ENCODE measurements around the gene DNHD1.

DNHD1 gene

DNA sequence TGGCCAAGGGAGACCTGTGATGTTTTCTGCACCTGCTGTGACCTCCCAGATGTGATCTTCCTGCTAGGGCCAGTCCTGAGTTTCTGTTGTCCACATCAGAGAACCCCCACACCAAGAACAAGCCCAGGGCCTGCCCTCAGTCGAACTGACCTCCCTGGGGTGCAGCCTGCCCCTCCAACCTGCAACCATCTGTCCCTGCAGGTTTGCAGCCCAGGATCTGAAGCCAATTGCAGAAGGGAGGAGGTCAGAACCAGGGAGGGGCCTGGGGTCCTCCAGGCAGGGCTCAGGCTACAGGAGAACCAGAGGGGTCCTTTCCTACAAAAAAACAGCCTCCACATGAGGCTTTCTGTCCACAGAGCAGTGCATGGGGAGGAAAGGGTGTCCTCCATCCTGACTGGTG lies 24.1 kb upstream of the DNHD1 start:
- H3K4me3 ChIP-seq (ENCODE audit: low read depth, low read length): peak overlapping the region; percentile 57; the same call in 1 of the 2 replicates
- no peak for DNase-seq (ENCODE audit: low read depth)
- TF ChIP-seq, protein P1, sequence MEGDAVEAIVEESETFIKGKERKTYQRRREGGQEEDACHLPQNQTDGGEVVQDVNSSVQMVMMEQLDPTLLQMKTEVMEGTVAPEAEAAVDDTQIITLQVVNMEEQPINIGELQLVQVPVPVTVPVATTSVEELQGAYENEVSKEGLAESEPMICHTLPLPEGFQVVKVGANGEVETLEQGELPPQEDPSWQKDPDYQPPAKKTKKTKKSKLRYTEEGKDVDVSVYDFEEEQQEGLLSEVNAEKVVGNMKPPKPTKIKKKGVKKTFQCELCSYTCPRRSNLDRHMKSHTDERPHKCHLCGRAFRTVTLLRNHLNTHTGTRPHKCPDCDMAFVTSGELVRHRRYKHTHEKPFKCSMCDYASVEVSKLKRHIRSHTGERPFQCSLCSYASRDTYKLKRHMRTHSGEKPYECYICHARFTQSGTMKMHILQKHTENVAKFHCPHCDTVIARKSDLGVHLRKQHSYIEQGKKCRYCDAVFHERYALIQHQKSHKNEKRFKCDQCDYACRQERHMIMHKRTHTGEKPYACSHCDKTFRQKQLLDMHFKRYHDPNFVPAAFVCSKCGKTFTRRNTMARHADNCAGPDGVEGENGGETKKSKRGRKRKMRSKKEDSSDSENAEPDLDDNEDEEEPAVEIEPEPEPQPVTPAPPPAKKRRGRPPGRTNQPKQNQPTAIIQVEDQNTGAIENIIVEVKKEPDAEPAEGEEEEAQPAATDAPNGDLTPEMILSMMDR (IDR thresholded peaks at IDR 0.05; ENCODE audit: low read depth, low read length, missing control alignments): no peak

DNA sequence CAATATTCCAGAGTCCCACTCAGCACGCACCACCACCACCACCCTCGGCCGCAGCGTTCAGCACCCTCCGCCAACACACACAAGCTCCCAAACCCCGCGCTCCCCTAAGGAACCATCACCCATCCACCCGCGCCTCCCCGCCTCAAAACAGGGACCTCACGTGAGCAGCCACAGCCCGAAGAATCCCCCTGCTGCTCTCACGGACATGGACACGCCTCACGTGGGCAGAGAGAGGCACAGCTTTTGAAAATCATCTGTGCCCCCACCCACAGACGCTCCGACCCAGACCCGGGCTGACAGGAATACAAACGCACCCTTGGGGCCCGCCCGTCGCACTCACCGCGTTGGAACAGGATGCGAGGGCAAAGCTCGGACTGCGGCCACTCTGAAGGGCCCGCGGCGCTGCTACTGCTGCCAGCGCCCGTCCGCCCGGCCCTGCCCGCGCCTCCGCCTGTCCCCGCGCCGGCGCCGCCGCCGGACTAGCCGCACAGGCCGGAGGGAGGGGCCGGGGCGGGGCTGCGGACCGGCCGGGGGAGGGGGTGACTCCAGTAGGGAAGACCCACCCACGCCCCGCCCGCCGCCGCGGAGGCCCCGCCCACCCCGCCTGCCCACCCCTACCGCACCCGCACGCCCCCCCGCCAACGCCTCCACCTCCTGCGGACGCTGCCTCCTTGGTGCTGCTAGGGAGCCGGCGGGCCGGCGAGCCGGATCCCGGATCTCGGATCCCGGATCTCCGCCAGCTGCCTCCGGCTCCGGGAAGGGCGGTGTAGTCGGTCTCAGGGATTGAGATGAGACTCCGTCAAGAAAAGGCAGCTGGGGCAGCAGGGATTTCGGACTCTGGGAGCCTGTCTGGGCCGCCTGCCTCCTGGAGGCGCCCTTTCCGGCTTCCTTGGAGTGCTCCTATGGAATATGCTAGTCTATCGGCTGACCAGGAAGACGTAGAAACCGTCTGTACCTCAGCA lies 23.3 kb upstream of the DNHD1 start, which contains the start of gene TRIM3:
TRIM3 (minus strand) TSS at position 491 of the 962 bp plus-strand sequence. CDS start 8,246 bp downstream, outside the sequence.
- H3K4me3 ChIP-seq (ENCODE audit: low read depth, low read length): peak within 1 kb of the TSS; percentile 57
- no peak for DNase-seq (ENCODE audit: low read depth)
- TF ChIP-seq, protein P1 (IDR thresholded peaks at IDR 0.05; ENCODE audit: low read depth, low read length, missing control alignments): no peak

DNA sequence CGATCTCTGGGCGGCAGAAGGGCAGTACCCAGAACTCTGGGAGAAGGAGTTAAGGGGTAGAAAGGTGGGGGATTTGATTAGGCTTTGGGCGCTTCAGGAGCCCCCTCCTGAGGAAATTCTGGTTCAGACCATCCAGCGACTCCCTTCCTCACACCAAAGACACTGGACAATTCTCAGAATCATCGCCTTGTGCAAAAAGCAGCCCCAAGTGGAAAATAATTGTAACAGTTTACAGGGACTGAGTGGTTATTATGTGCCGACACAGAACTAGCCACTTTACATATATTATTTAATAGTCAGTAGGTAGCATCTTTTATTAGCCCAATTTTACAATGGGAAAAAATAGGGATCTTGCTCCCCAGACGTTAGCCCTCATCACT lies 22.7 kb upstream of the DNHD1 start:
- TF ChIP-seq, protein P1 (IDR thresholded peaks at IDR 0.05; ENCODE audit: low read depth, low read length, missing control alignments): no peak
- DNase-seq (ENCODE audit: low read depth): no peak
- no peak overlapping the region for H3K4me3 ChIP-seq (ENCODE audit: low read depth, low read length)

DNA sequence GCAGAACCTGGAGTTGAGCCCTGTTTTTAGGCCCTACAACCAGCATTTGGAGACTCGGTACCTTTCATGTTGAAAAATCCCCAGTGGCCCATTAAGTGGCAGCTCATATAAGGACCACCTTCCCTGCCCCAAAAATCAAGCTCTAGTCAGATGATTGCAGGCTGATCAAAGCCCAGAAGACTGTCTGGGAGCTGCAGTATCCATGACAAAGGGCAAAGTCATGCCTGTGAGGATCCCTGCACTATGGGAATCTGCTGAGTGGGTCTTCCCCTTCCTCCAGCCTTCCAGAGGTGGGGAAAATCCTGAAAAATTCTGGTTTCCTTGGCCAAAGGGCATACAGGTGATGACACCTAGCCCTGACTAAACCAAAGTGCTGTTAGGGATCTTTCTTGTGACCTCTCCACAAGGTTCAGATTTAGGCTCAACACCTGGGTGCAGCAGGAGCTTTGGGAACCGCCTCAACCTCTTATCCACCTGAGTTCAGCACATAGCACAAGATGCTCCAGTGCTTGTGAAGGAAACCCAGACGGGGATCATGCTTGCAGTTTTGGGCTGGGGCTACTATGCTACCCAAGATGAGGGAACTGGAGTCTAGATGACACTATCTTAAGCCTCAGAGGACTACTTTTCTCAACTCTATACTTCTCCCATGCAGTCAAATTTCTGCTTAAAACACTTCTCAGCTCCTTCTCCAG lies 22.1 kb upstream of the DNHD1 start:
- no peak for DNase-seq (ENCODE audit: low read depth)
- no peak overlapping the region for H3K4me3 ChIP-seq (ENCODE audit: low read depth, low read length)
- TF ChIP-seq, protein P1 (IDR thresholded peaks at IDR 0.05; ENCODE audit: low read depth, low read length, missing control alignments): no peak

DNA sequence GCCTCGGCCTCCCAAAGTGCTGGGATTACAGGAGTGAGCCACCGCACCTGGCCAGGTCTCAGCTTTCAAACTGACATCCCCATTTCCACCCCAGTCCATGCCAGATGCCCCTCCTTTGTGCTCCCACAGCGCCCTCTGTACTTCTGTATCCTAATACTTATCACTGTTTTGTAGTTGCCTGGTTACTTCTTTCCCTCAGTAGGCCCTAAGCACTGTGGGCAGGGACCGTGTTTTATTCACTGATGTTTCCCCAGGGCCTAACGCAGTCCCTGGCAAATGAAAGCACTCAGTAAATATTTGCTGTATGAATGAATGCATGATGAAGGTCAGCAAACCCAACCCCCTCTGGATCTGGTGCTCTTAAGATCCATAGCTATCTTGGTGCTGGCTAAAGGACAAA lies 21.1 kb upstream of the DNHD1 start:
- DNase-seq (ENCODE audit: low read depth): no peak
- TF ChIP-seq, protein P1 (IDR thresholded peaks at IDR 0.05; ENCODE audit: low read depth, low read length, missing control alignments): no peak
- no peak overlapping the region for H3K4me3 ChIP-seq (ENCODE audit: low read depth, low read length)

DNA sequence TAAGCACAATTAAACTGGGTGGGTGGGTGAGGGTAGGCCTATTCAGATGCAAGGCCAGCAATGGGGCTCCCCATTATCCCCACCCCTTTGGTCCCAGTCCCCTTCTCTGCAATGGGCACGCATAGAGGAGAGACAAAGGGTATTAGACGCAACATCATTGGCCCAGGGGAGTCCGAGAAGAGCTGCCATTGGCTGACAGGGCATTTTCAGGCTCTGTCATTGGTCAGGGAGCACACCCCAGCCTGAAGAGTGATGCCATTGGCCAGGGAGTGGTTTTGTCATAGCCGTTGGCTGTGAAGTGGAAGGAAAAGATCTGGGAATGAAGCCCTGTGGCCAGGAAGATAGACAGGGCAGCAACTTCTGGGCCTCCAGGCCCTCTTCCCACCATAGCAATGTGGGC lies 20.5 kb upstream of the DNHD1 start:
- H3K4me3 ChIP-seq (ENCODE audit: low read depth, low read length): no peak overlapping the region
- DNase-seq (ENCODE audit: low read depth): no peak
- TF ChIP-seq, protein P1 (IDR thresholded peaks at IDR 0.05; ENCODE audit: low read depth, low read length, missing control alignments): no peak
